Liver (tissue), 9 donors: Measurements from ENCODE around the gene DPRX. TPM values are rescaled to one million over a fixed set of nuclear protein-coding genes. Genes with fewer than 3 reads are reported as not detected.

Experiments
- DNase-seq: peaks from one replicate; pipeline ENCODE4 v3.0.0-alpha.2; 2017; ENCODE audit warnings: low spot score
- H3K27ac ChIP-seq, 2 donors: one replicate each; pipeline ENCODE4 v1.7.0; 2013; ENCODE audit warnings: inconsistent platforms in 2 of 2, low read length in 2 of 2, control low read depth in 1 of 2, low read depth in 1 of 2, mild to moderate bottlenecking in 1 of 2
- H3K27me3 ChIP-seq, 4 donors: one replicate each; pipeline versions ENCODE4 v1.6.1 to v1.7.0; 2013; ENCODE audit warnings: low read length in 3 of 4, inconsistent platforms in 1 of 4, mild to moderate bottlenecking in 1 of 4, moderate library complexity in 1 of 4; ENCODE audit not compliant: control insufficient read depth in 4 of 4, insufficient read depth in 4 of 4
- H3K36me3 ChIP-seq, 4 donors: one replicate each; pipeline versions ENCODE4 v1.6.1 to v1.7.0; 2013; ENCODE audit warnings: low read length in 3 of 4, mild to moderate bottlenecking in 3 of 4, low read depth in 1 of 4, moderate library complexity in 1 of 4; ENCODE audit not compliant: control insufficient read depth in 4 of 4, insufficient read depth in 3 of 4
- H3K4me1 ChIP-seq, 4 donors: one replicate each; pipeline versions ENCODE4 v1.6.1 to v1.7.0; 2013; ENCODE audit warnings: low read length in 3 of 4, mild to moderate bottlenecking in 3 of 4, moderate library complexity in 1 of 4; ENCODE audit not compliant: control insufficient read depth in 4 of 4, insufficient read depth in 4 of 4
- H3K4me3 ChIP-seq, 3 donors: one replicate each; pipeline versions ENCODE4 v1.6.1 to v1.7.0; 2013; ENCODE audit warnings: low read length in 3 of 3, control low read depth in 1 of 3, low read depth in 1 of 3, mild to moderate bottlenecking in 1 of 3
- H3K9ac ChIP-seq, 2 donors: one replicate each; pipeline ENCODE4 v1.7.0; 2013; ENCODE audit warnings: low read length in 2 of 2, mild to moderate bottlenecking in 2 of 2, moderate library complexity in 2 of 2, control low read depth in 1 of 2, low read depth in 1 of 2
- H3K9me3 ChIP-seq, 4 donors: one replicate each; pipeline versions ENCODE4 v1.6.1 to v1.7.0; 2013; ENCODE audit warnings: low read length in 3 of 4; ENCODE audit not compliant: control insufficient read depth in 4 of 4
- ATF3 ChIP-seq: IDR thresholded peaks from 2 replicates; pipeline ENCODE4 v1.6.1; 2016; ENCODE audit warnings: antibody characterized with exemption
- CTCF ChIP-seq: fragments of 150-350 bp; IDR thresholded peaks from 2 replicates; pipeline ENCODE4 v1.5.1; 2017; ENCODE audit warnings: improper control_type of control experiment, low read depth, low read length; ENCODE audit not compliant: missing input control
- EGR1 ChIP-seq, 2 donors: IDR thresholded peaks; 2 replicates each; pipeline ENCODE4 v1.6.1; 2016 to 2018; ENCODE audit warnings: antibody characterized with exemption in 2 of 2, low read depth in 2 of 2
- FOXA1 ChIP-seq: IDR thresholded peaks from 2 replicates; pipeline ENCODE4 v1.6.1; 2016; ENCODE audit warnings: antibody characterized with exemption
- FOXA2 ChIP-seq: IDR thresholded peaks from 2 replicates; pipeline ENCODE4 v1.6.1; 2016; ENCODE audit warnings: antibody characterized with exemption
- GABPA ChIP-seq, 2 donors: IDR thresholded peaks in 1 of 2; conservative IDR thresholded peaks in 1 of 2; 2 replicates each; pipeline ENCODE4 v1.6.1; 2016; ENCODE audit warnings: antibody characterized with exemption in 2 of 2, mild to moderate bottlenecking in 1 of 2, moderate library complexity in 1 of 2
- HNF4A ChIP-seq, 2 donors: conservative IDR thresholded peaks; 2 replicates each; pipeline ENCODE4 v1.6.1; 2016; ENCODE audit warnings: antibody characterized with exemption in 2 of 2, mild to moderate bottlenecking in 2 of 2
- HNF4G ChIP-seq: IDR thresholded peaks from 2 replicates; pipeline ENCODE4 v1.6.1; 2016; ENCODE audit warnings: antibody characterized with exemption
- JUND ChIP-seq, 2 donors: IDR thresholded peaks; 2 replicates each; pipeline ENCODE4 v1.6.1; 2016; ENCODE audit warnings: antibody characterized with exemption in 2 of 2
- NR2F2 ChIP-seq: IDR thresholded peaks from 2 replicates; pipeline ENCODE4 v1.6.1; 2016; ENCODE audit warnings: antibody characterized with exemption
- REST ChIP-seq: IDR thresholded peaks from 2 replicates; pipeline ENCODE4 v1.6.1; 2016; ENCODE audit warnings: antibody characterized with exemption, mild to moderate bottlenecking
- RXRA ChIP-seq, 2 donors: IDR thresholded peaks; 2 replicates each; pipeline ENCODE4 v1.6.1; 2017 to 2018; ENCODE audit warnings: antibody characterized with exemption in 2 of 2, mild to moderate bottlenecking in 1 of 2
- SP1 ChIP-seq: IDR thresholded peaks from 2 replicates; pipeline ENCODE4 v1.6.1; 2018; ENCODE audit warnings: antibody characterized with exemption, mild to moderate bottlenecking
- WGBS: extraction: QIAGEN DNeasy Blood & Tissue Kit; methylation state at CpG from one replicate; pipeline ENCODE4 v1.1.7; 2013; 5-methylcytosine and 5-hydroxymethylcytosine counted together
- polyA plus RNA-seq, 2 donors: library from polyadenylated mRNA; stranded (reverse) in 1 of 2; unstranded in 1 of 2; fragments of 200-250 nt in 1 of 2; fragments of >200 nt in 1 of 2; fragmentation: Nextera tagmentation in 1 of 2; extraction: Ambion mirVana in 1 of 2; gene quantifications; one replicate each; pipeline versions ENCODE4 v1.2.1 to v1.2.3, GENCODE V29; 2013 to 2015
- total RNA-seq, 2 donors: library from RNA; depleted of rRNA; stranded (reverse); fragments of >200 nt; gene quantifications; one replicate each; pipeline ENCODE4 v1.2.3, GENCODE V29; 2014
- donor health status: healthy.
- donor health status: healthy.
- donor health status: healthy.
- donor health status: healthy.
- donor health status: healthy.

DPRX gene
- total and polyA plus RNA-seq, 4 donors: not detected

- WGBS: 54% methylated on average over 8 of the region's 8 CpGs
- no peaks in the 10 kb centered on the region for H3K27me3 ChIP-seq
- H3K36me3 ChIP-seq: no peaks in the 10 kb centered on the region
- no peak overlapping the region for H3K4me3 ChIP-seq
- no peaks in the 10 kb centered on the region for H3K4me1 ChIP-seq
- peaks cover 0 to 2% (median 0%) of the 10 kb centered on the region in 4 donors for H3K9me3 ChIP-seq
- H3K9ac ChIP-seq: no peak overlapping the region
- no peak for DNase-seq
- TF ChIP-seq EGR1 (IDR thresholded peaks at IDR 0.05; ENCODE audit: low read depth in 2 of 2) (no peak), HNF4A (conservative IDR thresholded peaks at IDR 0.05) (no peak), SP1 (no peak), JUND (IDR thresholded peaks at IDR 0.05) (no peak)
- no peak overlapping the region for H3K27ac ChIP-seq
These were observed 10.7 kb downstream of the DPRX start for GRCh38 chr19:53642381-53643099.

- WGBS: 76% methylated on average over 4 of the region's 4 CpGs
These were observed 12.4 kb downstream of the DPRX start for GRCh38 chr19:53644061-53644816.

More at GRCh38 chr19:53644061-53644816, 12.4 kb downstream of the DPRX start:
- no peak overlapping the region for H3K9ac ChIP-seq
- H3K9me3 ChIP-seq: peaks cover 0 to 2% (median under 1%) of the 10 kb centered on the region in 4 donors
- H3K4me1 ChIP-seq: no peaks in the 10 kb centered on the region
- no peak overlapping the region for H3K4me3 ChIP-seq
- TF ChIP-seq CTCF: no peak
- no peak for TF ChIP-seq RXRA (IDR thresholded peaks at IDR 0.05)
- TF ChIP-seq HNF4G: no peak
- no peak for TF ChIP-seq REST
- no peak for TF ChIP-seq GABPA (IDR thresholded peaks at IDR 0.05 in 1 of 2, conservative IDR thresholded peaks at IDR 0.05 in 1 of 2)
- TF ChIP-seq NR2F2: no peak
- TF ChIP-seq FOXA1: no peak
- no peak for TF ChIP-seq JUND (IDR thresholded peaks at IDR 0.05)
- TF ChIP-seq FOXA2: no peak
- no peak for TF ChIP-seq ATF3
- no peaks in the 10 kb centered on the region for H3K27me3 ChIP-seq
- no peak for DNase-seq
- no peak overlapping the region for H3K27ac ChIP-seq
- no peaks in the 10 kb centered on the region for H3K36me3 ChIP-seq
